ENCODE data around the gene BRAT1. TPM values are rescaled to one million over a fixed set of nuclear protein-coding genes. Genes with fewer than 3 reads are reported as not detected.
A peak's percentile ranks its signal among the peaks of the same experiment; 100 is the strongest.

BRAT1 gene
- total RNA-seq, 1 experiment from 2014 or later, result 50.0 TPM

- TF ChIP-seq RORB (CRISPR knock-in tag; IDR thresholded peaks at IDR 0.05) (no peak), PRDM15 (CRISPR knock-in tag; IDR thresholded peaks at IDR 0.05) (no peak), ZNF671 (CRISPR knock-in tag; IDR thresholded peaks at IDR 0.05) (no peak), NR3C1 (CRISPR knock-in tag; conservative IDR thresholded peaks at IDR 0.05; ENCODE audit: low read depth) (no peak), ARID4B (CRISPR knock-in tag; IDR thresholded peaks at IDR 0.05; ENCODE audit: borderline replicate concordance) (0 out of 2 replicates have a peak, but pooled peaks have one; percentile 9), PREB (CRISPR knock-in tag; IDR thresholded peaks at IDR 0.05; ENCODE audit: borderline replicate concordance) (no peak), TEAD4 (CRISPR knock-in tag; IDR thresholded peaks at IDR 0.05) (no peak), NFE2L1 (CRISPR knock-in tag; IDR thresholded peaks at IDR 0.05) (no peak), SMAD4 (CRISPR knock-in tag; IDR thresholded peaks at IDR 0.05) (no peak), ZSCAN18 (CRISPR knock-in tag; IDR thresholded peaks at IDR 0.05) (no peak), ETV6 (CRISPR knock-in tag; IDR thresholded peaks at IDR 0.05) (peak; percentile 69; the same call in 1 of the 2 replicates), OVOL2 (CRISPR knock-in tag; IDR thresholded peaks at IDR 0.05; ENCODE audit: borderline replicate concordance) (no peak), ZNF416 (CRISPR knock-in tag; IDR thresholded peaks at IDR 0.05) (no peak), FOXP1 (CRISPR knock-in tag; IDR thresholded peaks at IDR 0.05; ENCODE audit: borderline replicate concordance) (0 out of 2 replicates have a peak, but pooled peaks have one; percentile 44), E2F1 (CRISPR knock-in tag; IDR thresholded peaks at IDR 0.05) (no peak)
- TF ChIP-seq, protein P1, sequence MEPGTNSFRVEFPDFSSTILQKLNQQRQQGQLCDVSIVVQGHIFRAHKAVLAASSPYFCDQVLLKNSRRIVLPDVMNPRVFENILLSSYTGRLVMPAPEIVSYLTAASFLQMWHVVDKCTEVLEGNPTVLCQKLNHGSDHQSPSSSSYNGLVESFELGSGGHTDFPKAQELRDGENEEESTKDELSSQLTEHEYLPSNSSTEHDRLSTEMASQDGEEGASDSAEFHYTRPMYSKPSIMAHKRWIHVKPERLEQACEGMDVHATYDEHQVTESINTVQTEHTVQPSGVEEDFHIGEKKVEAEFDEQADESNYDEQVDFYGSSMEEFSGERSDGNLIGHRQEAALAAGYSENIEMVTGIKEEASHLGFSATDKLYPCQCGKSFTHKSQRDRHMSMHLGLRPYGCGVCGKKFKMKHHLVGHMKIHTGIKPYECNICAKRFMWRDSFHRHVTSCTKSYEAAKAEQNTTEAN (CRISPR knock-in tag; IDR thresholded peaks at IDR 0.05), result peak; percentile 20
- TF ChIP-seq, protein P2, sequence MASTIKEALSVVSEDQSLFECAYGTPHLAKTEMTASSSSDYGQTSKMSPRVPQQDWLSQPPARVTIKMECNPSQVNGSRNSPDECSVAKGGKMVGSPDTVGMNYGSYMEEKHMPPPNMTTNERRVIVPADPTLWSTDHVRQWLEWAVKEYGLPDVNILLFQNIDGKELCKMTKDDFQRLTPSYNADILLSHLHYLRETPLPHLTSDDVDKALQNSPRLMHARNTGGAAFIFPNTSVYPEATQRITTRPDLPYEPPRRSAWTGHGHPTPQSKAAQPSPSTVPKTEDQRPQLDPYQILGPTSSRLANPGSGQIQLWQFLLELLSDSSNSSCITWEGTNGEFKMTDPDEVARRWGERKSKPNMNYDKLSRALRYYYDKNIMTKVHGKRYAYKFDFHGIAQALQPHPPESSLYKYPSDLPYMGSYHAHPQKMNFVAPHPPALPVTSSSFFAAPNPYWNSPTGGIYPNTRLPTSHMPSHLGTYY (CRISPR knock-in tag; IDR thresholded peaks at IDR 0.05), result no peak
- TF ChIP-seq, protein P3, sequence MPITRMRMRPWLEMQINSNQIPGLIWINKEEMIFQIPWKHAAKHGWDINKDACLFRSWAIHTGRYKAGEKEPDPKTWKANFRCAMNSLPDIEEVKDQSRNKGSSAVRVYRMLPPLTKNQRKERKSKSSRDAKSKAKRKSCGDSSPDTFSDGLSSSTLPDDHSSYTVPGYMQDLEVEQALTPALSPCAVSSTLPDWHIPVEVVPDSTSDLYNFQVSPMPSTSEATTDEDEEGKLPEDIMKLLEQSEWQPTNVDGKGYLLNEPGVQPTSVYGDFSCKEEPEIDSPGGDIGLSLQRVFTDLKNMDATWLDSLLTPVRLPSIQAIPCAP (CRISPR knock-in tag; IDR thresholded peaks at IDR 0.05), result no peak
- TF ChIP-seq, protein P4, sequence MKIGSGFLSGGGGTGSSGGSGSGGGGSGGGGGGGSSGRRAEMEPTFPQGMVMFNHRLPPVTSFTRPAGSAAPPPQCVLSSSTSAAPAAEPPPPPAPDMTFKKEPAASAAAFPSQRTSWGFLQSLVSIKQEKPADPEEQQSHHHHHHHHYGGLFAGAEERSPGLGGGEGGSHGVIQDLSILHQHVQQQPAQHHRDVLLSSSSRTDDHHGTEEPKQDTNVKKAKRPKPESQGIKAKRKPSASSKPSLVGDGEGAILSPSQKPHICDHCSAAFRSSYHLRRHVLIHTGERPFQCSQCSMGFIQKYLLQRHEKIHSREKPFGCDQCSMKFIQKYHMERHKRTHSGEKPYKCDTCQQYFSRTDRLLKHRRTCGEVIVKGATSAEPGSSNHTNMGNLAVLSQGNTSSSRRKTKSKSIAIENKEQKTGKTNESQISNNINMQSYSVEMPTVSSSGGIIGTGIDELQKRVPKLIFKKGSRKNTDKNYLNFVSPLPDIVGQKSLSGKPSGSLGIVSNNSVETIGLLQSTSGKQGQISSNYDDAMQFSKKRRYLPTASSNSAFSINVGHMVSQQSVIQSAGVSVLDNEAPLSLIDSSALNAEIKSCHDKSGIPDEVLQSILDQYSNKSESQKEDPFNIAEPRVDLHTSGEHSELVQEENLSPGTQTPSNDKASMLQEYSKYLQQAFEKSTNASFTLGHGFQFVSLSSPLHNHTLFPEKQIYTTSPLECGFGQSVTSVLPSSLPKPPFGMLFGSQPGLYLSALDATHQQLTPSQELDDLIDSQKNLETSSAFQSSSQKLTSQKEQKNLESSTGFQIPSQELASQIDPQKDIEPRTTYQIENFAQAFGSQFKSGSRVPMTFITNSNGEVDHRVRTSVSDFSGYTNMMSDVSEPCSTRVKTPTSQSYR (CRISPR knock-in tag; IDR thresholded peaks at IDR 0.05), result 0 out of 2 replicates have a peak, but pooled peaks have one; percentile 45
Observed at GRCh38 chr7:2524808-2525657, 30.3 kb downstream of the BRAT1 start (continued).

Measured in WTC11 (cell line).